Erythroblast (primary cell): ENCODE data around the gene AKAP11.

ENCODE experiments used
- DNase-seq, 2 experiments: peaks; one replicate each; lab custom pipeline; 2025; lab: John Stamatoyannopoulos, UW
- GATA1 ChIP-seq: IDR thresholded peaks from 2 replicates; pipeline ENCODE4 v1.6.1; 2011; ENCODE audit warnings: low read depth, mild to moderate bottlenecking, control low read depth, low read length, moderate library complexity
- POLR2A ChIP-seq: IDR thresholded peaks from 2 replicates; pipeline ENCODE4 v1.6.1; 2011; ENCODE audit warnings: mild to moderate bottlenecking, low read length

AKAP11 gene

GRCh38 chr13:42280537-42280936 is 8.6 kb downstream of the AKAP11 start:
- no peak for DNase-seq
- TF ChIP-seq POLR2A, result no peak
- TF ChIP-seq GATA1, result no peak

- DNase-seq, result no peak
- TF ChIP-seq GATA1 (no peak), POLR2A (no peak)
Observed at GRCh38 chr13:42283574-42283973, 11.6 kb downstream of the AKAP11 start.

- TF ChIP-seq POLR2A, result no peak
- TF ChIP-seq GATA1, result no peak
- no peak for DNase-seq
Observed at GRCh38 chr13:42284068-42284467, 12.1 kb downstream of the AKAP11 start.

GRCh38 chr13:42298392-42298791 is 26.4 kb downstream of the AKAP11 start:
- DNase-seq, result no peak
- TF ChIP-seq POLR2A (no peak), GATA1 (no peak)

- no peak for DNase-seq
Observed at GRCh38 chr13:42305503-42305902, 33.6 kb downstream of the AKAP11 start.

GRCh38 chr13:42307461-42307860 is 35.5 kb downstream of the AKAP11 start:
- DNase-seq, result no peak
- TF ChIP-seq POLR2A (no peak), GATA1 (no peak)

More at GRCh38 chr13:42305503-42305902, 33.6 kb downstream of the AKAP11 start:
- TF ChIP-seq POLR2A (no peak), GATA1 (no peak)

GRCh38 chr13:42312817-42313431 is 41.0 kb downstream of the AKAP11 start:
- no peak for DNase-seq
- TF ChIP-seq GATA1 (no peak), POLR2A (no peak)

- TF ChIP-seq POLR2A (no peak), GATA1 (no peak)
- DNase-seq, result no peak
Observed at GRCh38 chr13:42318570-42318969, 46.6 kb downstream of the AKAP11 start.

- no peak for DNase-seq
- TF ChIP-seq GATA1, result no peak
- TF ChIP-seq POLR2A, result no peak
Observed at GRCh38 chr13:42320375-42320787, 48.4 kb downstream of the AKAP11 start.

GRCh38 chr13:42322806-42323205 is 50.9 kb downstream of the AKAP11 start:
- TF ChIP-seq POLR2A (no peak), GATA1 (no peak)
- DNase-seq, result no peak

GRCh38 chr13:42324704-42325103 is 52.8 kb downstream of the AKAP11 start:
- DNase-seq, result no peak
- TF ChIP-seq POLR2A (no peak), GATA1 (no peak)

- TF ChIP-seq GATA1 (no peak), POLR2A (no peak)
- DNase-seq, result no peak
Observed at GRCh38 chr13:42327725-42328124, 55.8 kb downstream of the AKAP11 start.

- TF ChIP-seq POLR2A (no peak), GATA1 (no peak)
- DNase-seq, result no peak
Observed at GRCh38 chr13:42328672-42329071, 56.7 kb downstream of the AKAP11 start.

- DNase-seq, result no peak
- TF ChIP-seq GATA1 (no peak), POLR2A (no peak)
Observed at GRCh38 chr13:42329239-42329638, 57.3 kb downstream of the AKAP11 start.

GRCh38 chr13:42331009-42331408 is 59.1 kb downstream of the AKAP11 start:
- DNase-seq, result peak; percentile 21 to 67
- TF ChIP-seq POLR2A (no peak), GATA1 (no peak)
